ENCODE measurements around the gene TAF15.

Gene TAF15

DNA sequence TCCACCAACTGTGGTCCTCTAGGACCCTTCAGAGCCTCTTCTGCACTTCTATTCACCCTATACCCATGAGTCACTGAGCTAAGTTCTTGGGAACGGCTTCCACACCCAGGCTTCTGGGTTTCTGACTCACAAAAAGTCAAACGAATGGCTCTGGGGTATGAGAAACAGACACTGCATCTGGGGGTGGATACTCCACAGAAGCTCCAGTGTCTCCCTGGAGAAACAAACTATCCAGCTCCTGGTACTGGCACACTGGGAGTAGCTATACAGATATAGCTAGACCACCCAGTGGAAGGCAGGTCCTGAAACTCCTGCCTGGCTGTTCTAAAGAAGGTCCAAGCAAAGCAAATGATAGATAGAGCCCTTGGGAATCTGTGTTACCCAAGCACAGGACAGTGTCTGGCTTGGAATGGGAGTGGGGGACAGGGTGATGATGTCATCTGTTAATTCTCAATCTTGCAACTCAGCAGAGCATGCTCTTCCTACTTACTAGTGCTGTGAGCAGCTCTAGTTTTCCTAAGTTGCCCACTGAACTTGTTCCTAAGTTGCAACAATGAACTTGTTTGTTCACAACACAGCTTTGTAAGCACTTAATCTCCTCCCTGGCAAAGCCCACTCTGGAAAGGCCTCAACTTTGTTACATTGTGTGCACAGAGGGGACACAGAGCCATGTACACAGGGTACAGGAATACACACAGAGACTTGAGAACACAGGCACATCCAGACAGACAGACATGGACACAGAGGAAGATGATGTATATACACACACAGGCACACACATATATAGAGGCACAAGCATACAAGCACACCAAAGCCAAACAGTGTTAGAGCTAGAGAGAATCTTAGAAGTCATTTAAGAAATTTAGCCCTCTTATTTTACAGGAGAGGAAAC is 20.6 kb upstream of the TAF15 start:
- no peak for FAIRE-seq

DNA sequence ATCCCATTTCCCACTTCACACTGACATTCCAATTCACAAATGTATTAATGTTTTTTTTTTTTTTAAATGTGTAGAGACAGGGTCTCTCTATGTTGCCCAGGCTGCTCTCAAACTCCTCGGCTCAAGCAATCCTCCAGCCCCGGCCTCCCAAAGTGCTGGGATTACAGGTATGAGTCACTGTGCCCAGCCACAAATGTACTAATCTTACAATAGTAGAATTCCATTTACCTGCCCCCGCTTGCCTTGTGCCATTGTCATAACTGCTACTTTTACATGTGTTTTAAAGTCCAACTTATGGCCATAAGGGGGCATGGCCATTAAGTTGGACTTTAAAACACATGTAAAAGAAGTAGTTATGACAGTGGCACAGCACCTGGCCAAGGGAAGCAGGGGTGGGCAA is 18.4 kb upstream of the TAF15 start:
- FAIRE-seq: no peak

DNA sequence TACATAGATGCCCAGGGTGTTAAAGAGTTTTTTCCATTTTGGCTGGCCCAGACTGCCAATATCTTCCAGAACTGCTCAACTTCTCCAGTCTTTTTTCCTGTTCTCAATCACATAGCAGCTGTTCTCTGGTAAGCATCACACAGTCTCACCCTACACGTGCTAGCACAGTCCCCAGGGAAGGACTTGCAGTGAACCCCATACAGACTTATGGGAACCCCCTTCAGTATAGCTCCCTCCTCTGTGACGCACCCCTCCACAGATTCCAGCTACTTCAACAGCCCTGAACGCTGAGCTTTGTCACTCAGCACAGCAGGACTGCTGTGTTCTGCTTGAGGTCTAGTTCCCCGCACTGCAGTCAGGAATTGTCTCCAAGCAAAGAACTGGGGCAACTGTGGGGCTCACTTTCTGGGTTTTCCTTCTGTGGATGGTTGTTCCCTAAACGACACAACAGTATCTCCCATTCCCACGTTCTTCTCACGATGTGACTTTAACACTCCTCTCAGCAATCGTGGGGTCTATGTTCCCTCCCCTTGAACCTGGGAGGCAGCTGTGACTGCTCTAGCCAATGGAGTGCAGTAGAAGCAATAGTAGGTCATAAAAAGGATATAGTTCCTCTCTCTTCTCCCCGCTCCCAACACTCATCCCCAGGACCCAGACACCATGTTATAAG is 17.5 kb upstream of the TAF15 start:
- FAIRE-seq: no peak

DNA sequence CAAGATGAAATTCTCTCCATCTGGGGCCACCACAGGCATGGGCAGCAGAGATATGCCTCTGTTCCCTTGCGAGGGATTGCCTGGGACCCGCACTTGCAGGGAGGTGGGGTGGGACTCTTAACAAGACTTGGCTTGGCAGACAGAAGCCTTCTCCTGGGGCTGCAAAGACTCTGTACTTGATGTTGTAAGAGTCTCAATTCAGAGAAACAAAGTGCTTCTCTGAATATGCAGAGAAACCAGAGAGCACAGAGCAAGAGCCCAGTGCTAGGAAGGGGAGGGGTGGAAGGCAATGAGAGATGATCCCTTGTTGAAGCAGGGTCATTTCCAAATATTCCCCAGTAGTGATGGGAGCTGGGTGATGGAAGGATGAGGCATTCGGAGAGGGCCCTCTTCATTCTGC is 16.0 kb upstream of the TAF15 start:
- FAIRE-seq: no peak

DNA sequence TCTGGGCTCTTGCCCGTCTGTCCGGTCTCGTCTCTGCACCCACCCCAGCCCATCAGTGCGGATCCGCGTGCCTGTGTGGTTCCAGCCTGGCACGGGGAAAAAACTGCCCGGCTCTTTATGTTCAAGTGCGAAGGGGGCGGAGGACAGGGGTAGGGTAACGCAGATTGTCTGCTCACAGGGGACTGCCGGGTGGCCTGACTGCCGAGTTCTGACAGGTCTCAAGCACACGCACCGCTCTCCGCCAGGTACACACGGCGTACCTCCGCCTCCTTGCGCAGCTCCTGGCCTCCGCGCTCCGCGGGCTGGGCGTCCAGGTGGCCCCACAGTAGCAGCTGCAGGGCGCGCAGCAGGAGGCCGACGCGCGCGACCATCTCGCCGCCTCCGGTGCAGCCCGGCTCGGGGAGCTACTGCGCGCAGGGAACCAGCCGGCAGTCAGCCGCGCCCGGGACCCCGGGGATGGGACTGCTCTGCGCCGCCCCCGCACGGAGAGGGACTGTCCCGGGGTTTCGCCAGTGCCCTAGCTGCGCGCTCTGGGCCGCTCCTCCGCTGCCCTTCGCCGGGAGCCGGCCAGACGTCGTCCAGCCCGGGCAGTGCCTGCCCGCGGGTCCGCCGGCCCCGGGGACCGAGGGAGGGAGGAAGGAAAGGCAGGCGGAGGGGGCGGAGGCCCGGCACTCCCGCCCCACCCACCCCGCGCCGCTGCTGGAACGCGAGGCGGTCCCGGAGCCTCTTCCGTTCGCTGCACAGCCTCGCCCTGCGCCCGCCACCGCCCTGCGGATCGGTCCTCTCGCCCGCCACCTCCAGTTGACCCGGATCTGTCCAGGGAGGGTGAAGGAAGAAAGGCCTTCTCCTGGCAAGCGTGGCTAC is 14.0 kb upstream of the TAF15 start, which contains the start of gene MMP28:
TSS of gene MMP28 (minus strand) at position 635 of the 864 bp plus-strand sequence. CDS start at position 371, 264 bp downstream.
- FAIRE-seq: no peak

DNA sequence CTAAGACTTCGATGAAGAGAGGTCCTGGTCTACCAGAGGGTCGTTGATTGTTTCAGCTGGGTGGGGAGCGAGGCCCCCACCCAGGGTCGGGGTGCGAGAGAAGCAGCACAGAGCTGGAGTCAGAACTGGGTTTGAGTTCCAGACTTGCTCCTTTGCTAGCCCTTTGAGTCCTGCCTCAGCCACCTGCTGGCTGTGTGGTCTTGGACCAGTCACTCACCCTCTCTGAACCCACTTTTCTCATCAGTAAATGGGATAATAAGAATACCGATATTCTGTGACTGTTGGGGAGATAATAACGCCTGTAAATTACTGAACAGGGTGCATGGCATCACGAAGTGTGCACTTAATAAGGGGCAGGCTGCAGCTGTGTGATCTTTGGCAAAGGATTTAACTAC is 13.4 kb upstream of the TAF15 start:
- FAIRE-seq: no peak

DNA sequence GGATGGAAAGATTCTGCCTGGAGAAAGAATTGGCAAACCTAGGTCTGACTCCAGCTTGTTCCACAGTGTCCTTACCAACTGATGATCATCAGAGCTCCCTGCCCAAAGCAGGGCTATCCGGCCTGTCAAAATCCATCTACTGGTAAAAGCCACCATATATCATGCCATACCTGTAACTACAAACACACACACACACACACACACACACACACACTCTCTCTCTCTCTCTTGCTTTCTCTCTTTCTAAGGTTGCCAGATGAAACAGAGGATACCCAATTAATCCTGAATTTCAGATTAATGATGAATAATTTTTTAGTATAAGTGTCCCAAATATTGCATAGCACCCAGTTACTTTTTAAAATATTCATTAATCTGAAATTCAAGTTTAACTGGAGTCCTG is 12.3 kb upstream of the TAF15 start:
- no peak for FAIRE-seq

DNA sequence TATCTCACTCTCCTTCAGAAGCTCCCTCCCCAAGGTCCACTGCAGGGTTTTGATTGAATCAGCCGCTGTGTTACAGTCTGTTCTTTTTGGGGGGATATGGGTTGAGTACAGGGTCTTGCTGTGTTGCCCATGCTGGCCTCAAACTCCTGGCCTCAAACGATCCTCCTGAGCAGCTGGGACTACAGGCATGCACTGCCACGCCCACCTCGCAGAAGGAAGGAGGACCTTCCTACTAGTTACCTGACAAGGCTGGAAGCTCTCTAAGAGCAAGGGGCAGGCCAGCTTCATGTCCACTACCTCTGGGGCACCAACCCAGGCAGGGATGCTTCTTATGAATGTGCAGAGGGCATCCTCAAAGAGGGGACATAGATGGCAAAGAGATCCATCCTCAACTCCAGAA is 11.9 kb upstream of the TAF15 start:
- FAIRE-seq: no peak

DNA sequence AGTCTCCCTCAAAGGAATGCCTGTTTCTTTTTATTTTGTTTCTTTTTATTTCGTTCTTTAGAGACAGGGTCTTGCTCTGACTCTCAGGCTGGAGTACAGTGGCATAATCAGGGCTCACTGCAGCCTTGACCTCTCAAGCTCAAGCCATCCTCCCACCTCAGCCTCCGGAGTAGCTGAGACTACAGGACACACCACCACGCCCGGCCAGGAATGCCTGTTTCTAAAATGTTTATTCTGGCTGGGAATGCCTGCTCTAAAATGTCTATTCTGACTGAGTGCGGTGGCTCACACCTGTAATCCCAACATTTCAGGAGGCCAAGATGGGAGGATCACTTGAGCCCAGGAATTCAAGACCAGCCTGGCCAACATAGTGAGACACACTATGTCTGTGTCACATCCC is 11.4 kb upstream of the TAF15 start:
- FAIRE-seq: no peak

DNA sequence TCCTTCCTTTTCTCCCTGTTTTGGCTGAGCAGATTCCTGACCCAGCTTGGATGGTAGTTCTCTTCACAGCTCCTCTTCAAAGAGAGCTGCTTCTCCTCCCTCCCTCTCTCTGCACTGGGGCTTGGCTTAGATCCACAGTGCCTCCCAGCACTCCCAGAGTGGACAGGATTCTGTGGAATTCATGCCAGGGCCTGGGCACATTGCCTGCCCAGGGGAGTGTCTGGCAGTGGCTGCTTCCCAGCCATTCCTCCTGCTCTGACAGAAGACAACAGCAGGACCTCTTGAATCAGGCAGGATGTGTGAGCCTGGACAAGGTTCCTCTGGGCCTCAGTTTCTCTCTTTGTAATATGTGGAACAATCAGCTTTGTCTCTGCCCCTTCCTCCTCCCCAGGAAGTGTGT is 9.3 kb upstream of the TAF15 start:
- no peak for FAIRE-seq

DNA sequence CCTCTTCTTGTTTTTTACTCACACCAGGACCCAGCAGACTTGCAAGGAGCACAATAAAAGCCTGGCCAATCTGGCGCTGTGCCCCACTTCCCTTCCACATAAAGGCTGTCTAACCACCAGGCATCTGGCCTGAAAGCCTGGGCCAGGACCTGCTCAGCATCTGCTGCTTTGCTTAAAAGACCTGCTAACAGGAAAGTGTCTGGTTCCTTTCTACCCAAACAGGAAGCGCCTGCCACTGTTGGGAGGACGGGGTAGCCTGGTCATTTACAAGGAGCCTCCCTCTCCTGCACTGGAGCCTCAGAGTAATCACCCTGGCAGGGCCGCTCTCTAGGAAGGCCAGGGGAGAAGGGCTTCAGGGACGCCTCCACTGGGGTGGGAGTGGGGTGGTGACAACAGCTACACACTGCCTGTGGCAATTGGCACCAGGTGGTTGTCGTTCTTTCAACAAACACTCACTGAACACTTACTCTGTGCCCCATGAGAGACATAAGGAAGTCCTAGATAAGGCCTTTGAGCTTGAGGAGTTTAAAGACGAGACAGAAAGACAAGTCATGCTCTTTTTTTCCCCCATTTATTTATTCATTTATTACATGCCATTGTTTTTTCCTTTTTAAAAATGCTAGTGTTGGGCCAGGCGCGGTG is 7.6 kb upstream of the TAF15 start:
- no peak for FAIRE-seq

DNA sequence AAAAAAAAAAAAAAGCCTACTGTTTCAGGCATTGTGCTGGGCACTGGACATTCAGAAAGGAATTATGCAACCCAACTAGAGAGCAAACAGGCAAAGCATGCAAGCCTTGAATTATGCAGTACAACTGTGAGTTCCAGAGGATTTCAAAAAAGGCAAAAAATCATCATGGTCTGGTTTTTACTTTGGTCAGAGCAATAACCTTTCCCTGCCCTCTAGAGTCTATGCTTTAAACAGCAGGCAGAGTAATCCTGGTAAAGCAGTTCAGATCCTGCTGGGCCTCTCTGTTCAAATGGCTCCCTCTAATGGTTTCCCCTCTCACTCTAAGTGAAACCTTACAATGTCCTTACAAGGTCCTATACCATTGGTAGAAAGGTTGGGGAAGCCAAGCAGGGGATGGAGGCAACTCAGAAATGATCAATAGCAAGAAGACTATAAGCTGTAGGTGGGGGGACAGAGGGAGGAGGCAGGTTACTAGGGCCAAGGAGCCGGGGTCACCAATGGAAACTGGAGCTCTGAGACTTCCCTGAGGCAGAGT is 4.6 kb upstream of the TAF15 start:
- no peak for FAIRE-seq

DNA sequence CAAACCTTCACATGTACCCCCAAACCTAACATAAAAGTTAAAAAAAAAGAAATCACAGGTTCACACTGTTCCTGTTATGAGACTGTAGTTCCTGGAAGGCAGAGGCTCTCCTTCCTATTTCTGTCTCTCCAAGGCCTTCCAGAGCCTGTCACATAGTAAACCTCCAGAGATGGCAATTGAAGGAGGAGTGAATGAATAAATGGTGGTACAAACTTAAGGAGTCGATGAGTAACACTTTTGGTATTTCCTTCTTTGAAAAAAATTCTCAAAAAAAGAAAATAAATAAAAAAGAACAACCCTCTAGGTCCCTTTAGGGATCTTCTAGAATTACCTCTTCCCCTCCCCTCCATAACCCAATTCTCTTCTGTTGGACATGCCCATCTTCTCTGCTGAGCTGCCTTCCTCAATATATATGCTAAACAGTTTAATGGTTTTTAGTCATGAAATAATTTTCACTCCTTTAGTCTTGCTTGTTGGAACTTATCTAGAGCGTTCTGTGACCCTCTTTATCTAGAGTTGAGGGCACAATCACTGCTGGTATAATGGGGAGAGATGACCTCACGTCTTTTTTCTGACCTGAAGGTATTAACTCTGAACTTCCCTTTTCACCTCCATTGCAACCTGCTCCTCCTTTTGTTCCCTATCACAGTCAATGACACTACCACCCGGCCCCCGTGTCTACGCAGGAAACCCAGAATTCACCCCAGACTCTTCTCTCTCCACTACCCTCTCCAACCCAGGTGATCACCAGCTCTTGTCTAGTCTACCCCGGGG is 1.7 kb upstream of the TAF15 start:
- no peak for FAIRE-seq

DNA sequence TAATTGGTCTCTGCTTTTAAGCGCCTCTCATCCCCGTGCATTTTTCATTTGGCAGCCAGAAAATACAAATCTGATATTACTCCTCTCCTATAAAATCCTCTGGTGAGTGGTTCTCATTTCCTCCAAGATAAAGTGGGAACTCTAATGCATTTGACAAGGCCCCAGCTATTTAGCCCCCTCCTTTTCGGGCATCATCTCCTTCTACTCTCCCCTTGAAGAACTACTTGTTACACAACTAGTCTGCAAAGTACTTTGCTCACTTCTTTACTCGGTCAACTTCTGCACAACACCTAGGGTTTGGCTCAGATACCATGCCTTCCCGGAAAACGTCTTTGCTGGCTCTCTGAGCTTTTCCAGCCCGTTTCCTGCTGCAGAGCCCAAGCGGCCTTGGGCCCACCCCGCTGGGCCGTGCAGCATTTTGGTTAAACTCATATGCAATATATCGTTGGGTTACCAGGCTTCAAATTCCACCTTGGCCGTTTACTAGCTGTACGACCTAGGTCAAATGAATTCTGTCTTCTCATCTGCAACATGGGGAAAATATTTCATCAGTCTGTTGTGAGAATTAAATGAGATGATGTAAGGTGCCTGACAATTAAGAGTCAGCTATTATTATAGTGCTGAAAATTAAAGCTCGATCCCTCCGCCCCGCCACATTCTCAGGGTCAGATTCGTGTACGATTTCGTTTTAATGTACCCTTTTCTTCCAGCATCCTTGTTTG is 883 bp upstream of the TAF15 start:
- no peak for FAIRE-seq

DNA sequence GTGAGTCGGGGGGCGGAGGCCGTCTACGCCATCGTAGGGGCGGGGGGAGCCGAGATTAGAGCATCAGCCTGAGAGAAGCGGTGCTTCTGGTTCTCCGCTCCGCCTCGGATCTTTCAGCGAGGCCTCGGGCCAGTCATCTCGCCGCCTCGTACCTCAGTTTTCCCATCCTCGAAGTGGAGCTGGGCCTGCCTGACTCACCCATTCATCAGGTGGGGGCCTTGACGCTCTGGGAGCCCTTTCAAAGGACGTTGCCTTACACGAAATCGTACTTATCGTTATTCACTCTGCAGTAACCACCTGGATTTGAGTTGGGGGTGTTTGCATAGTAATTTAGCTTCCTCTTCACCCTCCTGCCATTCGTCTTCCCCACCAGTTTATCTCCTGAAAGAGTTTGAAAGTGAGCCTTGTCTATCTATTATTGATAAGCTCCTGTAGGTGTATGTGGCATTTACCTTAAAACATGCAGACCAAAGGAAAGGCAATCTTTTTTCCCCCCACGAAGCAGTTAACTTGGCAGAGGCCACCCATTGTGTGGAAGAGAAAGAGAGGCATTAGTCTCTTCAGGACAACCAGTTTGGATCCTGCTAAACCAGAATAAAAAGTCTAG is 674 bp downstream of the TAF15 start:
- FAIRE-seq: no peak

DNA sequence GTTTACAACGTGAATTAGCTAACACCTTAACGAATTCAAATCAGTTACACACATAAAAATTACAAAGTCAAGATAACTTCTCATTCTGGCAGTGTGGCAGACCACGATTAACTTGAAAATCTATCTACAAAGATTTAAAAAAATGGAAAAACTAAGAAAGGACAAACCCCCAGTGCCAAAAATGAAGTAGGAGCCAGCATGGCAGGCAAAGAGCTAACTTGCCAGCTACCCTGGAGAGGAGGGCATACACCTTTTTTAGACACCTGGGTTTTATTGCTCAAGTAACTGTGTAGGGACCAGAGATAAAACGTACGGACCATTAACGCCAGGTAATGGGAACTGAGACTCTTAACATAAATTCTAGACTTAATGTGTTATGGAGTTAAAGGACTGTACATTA is 2.5 kb downstream of the TAF15 start:
- no peak for FAIRE-seq

DNA sequence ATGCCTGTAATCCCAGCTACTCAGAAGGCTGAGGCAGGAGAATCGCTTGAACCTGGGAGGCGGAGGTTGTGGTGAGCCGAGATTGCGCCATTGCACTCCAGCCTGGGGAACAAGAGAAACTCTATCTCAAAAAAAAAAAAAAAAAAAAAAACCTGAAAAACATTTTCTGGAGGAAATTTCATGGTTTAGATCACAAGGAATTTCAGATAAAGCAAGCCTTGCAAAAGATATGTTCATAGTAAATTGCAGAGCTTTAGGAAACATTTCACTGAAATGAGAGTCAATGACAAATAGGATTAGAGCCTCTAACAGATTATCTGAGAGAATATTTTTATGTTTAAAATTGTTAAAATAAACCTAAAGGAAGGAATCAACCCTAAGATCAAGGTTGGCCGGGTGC is 3.2 kb downstream of the TAF15 start:
- no peak for FAIRE-seq

DNA sequence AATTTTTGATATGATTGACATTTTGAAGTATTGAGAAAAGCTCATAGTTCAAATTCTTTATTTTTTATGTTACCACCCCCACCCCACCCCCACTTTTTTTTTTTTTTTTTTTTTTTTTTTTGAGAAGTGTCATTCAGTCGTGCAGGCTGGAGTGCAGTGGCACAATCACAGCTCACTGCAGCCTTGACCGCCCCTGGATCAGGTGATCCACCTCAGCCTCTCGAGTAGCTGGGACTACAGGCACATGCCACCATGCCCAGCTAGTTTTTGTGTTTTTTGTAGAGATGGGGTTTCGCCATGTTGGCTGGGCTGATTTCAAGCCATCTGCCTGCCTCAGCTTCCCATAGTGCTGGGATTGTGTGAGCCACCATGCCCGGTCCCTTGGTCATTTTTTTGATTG is 7.4 kb downstream of the TAF15 start:
- FAIRE-seq: no peak

DNA sequence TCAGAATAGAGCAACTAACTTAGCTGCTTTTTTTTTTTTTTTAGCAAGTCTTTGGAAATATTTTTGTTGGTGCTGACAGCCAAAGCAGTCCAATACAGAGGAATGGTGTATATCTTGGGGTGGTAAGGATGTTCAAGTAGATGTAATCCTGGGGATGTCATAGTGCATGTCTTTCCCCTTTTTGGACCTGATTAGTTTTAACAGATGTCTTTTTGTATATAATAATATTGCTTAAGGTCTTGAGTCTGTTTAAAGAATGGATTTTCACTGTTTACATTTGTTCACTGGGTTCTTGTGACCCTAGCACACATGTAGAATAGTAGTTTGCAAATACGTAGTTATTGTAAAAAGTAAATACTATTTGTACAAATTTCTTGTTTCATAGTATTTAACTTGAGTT is 7.9 kb downstream of the TAF15 start:
- FAIRE-seq: no peak

DNA sequence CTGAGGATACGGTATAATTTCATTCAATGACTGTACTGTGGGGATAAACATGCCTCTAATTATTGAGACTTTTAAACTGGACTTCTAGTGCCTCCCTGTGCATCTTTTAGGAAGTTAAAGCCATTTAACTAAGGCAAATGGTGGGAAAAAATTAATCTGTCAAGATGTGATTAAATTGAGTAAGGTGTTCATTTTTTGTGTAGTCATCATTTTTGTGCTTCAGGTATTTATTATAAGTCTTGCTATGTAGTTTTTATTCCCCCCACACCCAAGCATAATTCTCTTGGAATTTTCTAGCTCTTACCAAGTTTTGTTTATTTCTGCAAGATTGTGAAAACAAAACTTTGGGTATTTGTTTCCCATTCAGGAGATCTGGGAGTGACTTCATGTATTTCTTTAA is 10.2 kb downstream of the TAF15 start:
- no peak for FAIRE-seq

DNA sequence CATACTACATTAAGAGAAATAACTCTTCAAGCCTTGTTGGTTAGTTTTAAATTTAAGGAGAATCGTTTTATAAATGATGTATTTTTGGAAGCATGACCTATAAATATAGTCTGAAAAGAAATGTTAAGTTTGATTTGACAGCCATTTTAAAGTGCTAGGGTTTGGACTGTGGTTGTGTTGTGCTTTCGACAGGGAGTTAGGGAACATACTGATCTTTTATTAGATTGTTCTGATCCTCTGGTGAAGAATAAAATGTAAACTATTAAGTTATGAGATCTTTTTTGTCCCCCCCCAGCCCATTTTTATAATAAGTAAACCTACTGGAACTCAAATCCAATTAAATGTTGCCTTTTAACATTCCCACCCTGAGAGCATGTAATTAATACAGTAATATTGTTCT is 12.0 kb downstream of the TAF15 start:
- no peak for FAIRE-seq

Data from G401.6 (cell line).